GM19468 (cell line): ENCODE measurements around the gene SGCD.

Experiments
- ATAC-seq: cut with Tn5 transposase; IDR thresholded peaks from one replicate; pipeline ENCODE4 v1.9.1; 2021; ENCODE audit warnings: mild to moderate bottlenecking, moderate library complexity, moderate number of reproducible peaks; ENCODE audit not compliant: unreplicated experiment; ENCODE audit errors: extremely low read depth

The SGCD gene

DNA sequence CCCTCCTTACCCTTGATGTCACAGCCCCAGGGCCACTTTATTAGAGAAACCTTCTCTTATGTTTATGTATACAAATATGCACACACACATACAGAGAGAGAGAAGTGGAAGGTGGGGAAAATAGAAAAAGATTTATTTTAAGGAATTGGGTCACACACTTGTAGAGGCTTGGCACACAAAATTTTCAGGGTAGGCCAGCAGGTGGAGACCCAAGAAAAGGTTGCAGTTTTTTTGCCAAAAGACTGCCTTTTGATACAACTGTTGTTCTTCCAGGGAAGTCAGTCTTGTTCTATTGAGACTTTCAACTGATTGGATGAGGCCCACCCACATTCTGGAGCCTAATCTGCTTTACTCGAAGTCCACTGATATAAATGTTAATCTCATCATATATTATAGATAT, 392.0 kb downstream of the SGCD start:
- no peak for ATAC-seq

DNA sequence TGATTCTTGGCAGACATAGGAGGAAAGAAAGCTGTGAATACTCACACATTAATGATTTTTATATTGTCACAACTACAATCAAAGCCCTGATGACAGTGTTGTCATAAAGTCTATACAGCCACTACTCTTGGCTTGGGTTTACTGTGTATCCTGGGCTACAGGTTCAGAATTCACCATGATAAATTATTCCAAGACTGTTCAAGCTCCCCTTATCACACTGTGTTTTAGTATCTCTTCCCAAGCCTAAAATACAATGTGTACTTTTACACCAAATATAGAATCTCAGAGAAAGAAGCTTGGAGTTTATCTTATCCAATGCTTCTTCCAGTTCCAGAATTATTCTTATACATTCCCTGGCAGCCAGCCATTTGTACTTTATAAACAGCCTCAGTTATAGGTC, 395.4 kb downstream of the SGCD start:
- ATAC-seq: no peak

DNA sequence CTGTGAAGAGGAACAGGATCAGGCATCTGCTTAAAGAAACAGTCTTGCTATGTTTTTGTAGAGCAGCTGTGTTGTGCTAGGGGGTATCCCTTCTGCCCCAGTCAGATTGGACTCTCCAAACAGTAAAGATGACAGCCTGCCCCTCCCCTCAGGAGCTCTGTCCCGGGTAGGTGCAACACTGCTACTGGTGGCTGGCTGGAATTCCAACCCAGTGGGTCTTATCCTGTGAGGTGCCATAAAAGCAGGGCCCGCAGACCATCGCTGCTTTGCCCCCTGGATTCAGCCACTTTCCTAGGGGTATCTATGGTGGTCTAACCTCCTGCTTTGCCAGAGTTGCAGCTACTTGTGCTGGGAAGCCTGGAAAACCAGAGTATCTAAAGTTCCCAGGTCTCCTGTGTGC, 408.5 kb downstream of the SGCD start:
- no peak for ATAC-seq

DNA sequence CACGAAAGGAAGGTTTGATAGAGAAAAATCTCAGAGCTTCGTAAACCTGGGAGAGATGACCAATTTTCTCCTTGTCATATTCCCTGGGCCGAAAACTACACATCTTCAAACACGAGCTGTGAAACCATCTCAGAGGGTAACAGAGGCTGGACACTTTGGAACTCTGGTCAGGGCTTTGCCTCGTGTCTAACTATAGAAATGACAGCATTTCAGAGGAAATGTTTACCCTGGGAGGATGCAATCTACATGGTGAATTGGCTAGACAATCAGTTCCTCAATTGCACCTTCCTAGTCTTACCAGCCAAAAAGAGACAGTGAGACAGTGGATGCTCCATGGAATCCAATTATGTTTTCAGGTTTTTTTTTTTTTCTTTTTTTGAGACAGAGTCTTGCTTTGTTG, 414.6 kb downstream of the SGCD start:
- no peak for ATAC-seq

DNA sequence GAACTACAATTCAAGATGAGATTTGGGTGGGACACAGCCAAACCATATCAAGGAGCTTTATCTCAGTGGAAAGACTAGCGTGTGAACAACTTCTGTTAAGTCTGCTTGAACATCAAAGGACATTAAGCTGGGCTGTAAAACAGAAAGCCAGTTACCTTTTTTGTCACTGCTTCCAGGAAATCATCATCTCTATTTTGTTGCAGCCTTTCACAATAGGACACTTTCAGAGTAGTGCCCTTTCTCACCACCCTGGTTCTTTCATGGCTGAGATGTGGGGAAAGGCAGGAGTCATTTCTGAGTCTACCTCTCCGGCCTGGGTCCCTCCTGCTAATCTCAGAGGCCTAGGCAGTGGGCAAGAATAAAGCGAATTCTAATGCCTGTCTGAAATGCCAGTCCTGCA, 426.9 kb downstream of the SGCD start:
- no peak for ATAC-seq

DNA sequence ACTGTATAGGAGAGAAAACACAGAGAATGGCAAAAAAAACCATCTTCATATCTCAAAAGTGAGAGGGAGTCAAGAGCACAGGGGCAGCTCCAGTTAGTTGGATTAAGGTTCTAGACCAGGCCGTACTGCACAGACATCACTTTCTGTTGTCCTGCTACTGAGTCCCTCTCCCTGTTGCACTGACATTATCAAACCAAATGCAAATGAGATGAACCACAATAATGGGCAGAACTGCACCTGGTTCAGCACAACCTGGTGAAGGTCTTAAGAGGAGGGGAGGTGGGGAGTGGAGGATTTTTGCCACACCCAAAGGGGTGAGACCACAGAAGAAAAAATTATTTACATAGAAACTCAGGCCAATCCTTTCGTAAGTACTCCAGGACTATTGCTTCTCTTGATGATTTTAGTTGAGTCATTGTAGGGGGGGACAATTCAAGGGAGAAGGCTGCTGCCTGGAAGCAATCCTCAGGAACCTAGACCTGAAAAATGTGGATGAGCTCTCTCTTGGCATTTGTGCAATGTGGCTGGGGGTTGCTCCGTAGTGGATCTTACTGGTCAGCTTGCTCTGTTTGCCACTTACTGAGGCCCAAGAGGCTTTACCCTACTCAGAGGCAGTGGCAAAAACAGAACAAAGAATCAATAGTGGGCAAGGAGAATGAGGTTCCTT, 428.6 kb downstream of the SGCD start:
- no peak for ATAC-seq

DNA sequence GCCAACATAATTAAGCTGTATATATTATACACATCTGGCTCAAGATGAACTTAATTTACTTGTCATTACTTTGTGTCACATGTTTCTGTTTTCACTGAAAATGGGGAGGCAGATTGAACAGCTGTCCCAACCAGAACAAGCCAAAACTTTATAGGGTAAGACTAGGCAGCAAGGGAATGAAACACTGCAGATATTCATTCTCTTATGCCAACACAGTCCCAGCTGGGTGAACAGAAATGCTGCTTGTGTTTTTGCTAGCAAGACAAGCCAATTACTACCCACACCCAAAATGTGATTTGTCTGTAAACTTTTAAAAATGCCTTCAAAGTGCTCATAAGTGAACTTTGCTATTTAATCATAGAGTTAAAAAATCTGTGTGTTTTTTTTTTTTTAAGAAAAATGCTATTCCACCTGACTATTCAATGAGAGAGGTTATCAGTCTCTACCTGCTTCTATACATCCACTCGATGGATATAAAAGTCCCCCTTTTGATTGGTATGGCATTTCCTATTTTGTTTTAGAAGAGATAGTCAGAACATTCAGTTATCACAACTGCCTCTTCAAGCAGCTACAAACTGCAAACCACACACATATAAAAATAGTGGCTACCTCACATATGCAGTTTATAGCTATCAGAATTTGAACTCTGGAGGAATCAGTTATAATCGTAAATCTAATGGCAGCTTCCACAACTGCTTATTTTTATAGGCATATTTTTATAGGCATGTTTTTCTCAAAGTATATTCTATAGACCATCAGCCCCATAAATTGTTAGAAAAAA, 431.2 kb downstream of the SGCD start:
- ATAC-seq: no peak

DNA sequence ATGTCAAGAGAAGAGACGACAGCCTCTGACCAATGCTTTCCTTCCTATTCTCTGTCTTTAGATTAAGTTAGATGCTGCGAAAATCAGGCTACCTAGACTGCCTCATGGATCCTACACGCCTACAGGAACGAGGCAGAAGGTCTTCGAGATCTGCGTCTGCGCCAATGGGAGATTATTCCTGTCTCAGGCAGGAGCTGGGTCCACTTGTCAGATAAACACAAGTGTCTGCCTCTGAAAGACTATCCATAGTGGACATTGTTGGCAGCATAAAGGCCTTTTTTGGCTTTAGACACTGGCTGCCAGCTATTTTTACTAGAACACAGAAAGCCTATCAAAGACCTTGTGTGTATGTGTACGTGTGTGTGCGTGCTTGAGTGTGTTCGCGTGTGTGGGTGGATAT, 432.2 kb downstream of the SGCD start:
- no peak for ATAC-seq

DNA sequence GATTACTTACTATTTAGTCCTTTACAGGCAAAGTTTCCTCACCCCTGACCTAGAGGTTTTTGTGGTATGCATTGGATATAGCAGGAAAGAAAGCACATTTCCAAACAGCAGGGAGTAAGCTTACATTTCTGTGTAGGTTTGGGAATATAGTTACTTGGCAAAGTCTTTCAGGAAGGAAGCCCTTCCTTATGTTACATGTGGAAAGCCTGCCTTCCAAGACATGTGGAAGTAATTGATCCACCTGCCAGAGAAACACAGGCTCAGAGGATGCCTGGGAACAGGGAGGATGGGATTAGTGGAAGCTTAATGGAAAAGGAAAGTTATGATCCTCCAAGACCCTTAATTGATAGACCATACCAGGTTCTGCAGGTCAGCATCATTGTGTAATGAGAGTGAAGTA, 435.8 kb downstream of the SGCD start:
- ATAC-seq: no peak

DNA sequence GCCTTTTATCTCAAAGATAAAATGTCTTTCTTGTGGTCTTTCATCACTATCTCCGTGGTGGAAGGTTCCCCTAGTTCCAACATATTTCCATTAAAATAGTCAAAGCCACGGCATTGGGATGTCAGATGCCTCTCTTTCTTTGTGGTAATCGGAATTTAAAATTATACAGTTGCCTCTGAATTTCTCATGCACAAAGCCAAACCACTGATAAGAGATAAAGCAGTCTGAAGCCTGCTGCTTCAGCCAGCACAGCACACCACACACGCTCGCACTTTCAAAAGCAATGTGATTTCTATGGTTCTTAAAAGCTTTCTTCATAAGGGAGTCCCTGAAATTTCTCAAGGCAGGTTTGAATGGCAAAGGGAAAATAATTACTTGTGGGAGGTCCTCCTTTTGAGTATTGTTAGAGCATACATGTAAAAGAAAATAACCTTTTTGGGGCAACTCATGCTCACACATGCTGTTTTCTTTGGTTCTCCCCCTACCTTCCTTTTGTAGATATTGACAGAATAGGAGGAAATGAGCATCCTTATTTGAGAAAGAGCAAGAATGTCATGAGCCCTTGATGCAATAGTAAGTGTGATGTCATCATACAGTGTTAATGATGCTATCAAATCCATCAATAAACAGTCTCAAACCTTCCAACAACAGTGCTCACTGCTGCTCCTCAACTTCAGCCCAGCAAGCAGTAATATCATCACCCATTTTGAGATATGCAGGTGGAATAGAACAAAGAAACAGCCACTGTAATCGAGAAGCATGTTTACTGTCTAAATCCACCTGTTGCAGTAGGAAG, 437.4 kb downstream of the SGCD start:
- ATAC-seq: no peak

DNA sequence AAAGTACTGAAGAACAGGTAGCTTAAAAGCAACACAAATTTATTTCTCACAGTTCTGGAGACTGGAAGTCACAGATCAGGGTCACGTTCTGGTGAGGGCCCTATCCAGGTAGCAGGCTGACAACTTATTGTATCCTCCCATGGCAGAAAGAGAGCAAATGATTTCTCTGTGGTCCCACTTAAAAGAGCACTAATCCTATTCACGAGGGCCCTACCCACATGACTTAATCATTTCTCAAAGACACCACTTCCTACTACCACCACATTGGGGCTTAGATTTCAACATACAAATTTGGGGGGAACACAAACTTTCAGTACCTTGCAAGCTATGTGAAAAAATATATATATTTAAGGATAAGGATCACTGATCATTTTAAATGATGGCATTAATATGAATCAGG, 447.3 kb downstream of the SGCD start:
- ATAC-seq: no peak

DNA sequence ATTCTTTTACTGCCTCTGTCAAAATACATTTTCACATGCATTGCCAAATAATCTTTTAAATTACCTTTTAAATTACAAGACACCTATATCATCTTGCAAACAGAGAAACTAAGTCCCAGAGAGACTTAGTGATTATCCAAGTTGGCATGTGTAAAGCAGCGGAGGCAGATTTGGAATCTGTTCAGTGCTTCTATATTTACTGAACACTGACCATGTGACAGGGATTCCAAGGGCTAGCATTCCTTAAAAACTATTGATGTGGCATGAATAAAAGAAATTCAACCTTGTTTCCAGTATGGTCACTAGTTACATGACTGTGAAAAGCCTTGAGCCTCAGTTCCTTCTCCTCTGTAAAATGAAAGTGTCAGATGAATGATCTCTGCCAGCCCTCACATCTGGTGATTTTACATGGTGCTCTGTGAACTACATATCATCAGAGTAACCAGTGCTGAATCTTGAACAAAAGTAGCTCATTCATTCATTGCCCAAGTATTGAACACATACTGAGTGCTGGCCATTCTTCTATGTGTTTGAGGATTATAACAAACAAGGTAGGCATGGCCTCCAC, 451.3 kb downstream of the SGCD start:
- ATAC-seq: no peak

DNA sequence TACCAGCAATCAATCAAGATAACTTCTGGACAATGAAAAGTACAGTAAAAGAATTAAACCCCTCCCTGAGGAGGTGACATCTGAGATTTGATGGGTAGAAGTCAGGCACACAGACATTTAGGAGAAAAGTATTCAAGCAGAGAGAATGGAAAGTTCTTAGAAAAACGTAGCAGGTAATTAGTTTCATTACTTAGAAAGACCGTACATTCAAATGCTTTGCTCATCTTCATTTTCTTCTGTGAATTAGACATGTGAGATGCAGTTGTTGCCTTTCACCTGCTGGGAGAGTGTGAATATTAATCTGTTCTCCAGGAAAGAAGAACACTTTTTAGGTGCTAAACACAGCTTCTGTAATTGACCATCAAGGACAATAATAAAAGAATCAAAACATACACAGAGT, 451.8 kb downstream of the SGCD start:
- no peak for ATAC-seq

DNA sequence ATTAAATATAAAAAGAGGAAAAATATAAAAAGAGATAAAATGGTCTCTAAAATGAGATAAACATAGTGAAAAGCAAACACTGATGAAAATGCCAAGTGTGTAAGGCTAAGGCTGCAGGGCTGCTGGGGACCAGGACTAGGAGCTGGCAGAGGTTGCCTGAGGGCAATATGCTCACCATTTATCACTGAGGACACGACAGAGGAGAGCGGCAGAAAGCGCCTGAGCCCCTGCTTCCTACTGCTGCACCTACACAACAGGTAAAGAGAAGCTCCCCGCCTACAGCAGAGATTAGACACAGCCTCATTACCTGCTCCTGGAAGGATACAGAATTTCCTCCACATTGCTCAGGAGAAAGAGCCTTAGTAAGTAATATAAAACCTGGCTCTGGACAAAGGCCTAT, 452.5 kb downstream of the SGCD start:
- no peak for ATAC-seq

DNA sequence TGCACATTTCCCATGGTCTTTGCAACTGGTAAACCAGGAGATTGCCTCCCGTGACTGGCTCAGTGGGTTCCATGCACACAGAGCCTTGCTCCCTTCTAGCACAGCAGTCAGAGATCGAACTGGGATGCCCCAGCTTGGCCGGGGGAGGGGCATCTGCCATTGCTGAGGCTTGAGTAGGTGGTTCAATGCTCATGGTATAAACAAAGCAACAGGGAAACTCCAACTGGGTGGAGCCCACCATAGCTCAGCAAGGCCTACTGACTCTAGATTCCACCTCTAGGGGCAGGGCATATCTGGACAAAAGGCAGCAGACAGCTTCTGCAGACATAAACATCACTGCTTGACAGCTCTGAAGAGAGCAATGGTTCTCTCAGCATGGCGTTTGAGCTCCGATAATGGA, 456.1 kb downstream of the SGCD start:
- ATAC-seq: no peak

DNA sequence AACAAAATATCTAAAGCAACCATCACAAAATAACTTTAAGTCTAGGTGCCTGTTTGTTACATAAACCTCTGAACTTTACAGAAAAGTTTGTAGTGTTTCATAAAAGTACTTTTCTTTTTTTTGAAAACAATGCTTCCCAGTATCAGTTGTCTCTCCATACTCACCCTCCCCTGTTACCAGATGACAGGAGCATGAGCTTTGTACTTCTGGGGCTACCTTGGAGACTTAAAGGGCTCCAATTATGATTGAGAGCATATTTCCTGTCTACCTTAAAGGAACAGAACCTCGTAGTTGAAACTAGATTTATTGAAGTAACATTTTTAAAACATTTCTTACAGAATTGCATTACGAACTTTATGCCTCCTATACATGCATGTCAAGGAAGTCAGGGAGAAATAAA, 467.7 kb downstream of the SGCD start:
- ATAC-seq: no peak

DNA sequence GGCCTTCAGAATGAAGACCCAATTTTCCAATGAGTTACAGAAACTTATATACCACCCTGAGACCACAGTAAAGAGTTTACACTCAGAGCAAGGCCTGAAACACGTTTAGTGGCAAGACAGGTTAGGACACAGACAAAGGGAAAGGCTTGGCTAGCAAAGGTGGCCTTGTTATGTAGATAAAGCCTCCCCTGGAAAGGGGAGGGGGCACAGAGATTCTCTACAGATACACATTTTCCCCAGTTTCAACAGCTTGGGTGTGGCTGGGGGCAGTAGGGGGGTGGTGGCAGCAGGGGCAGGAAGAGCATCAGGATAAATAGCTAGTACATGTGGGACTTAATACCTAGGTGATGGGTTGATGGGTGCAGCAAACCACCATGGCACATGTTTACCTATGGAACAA, 471.2 kb downstream of the SGCD start:
- ATAC-seq: no peak

DNA sequence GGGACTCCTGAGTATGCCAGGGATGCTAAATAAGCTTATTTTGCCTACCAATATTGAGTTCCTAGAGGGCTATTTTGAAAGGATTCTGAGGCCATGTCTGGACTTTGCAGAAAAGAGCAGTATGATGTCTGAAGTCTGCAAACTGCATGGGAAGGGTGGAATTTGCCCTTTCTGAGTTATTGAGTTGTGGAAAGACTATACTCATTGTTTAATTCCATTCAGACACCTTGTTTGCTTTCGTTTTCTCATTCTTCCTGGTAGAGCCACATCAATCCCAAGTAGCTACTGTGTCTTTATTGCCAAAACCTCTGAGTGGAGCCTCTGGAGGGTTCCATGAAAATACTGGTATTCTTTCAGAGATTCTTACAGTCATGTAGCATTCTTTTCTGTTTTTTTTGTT, 472.2 kb downstream of the SGCD start:
- no peak for ATAC-seq

DNA sequence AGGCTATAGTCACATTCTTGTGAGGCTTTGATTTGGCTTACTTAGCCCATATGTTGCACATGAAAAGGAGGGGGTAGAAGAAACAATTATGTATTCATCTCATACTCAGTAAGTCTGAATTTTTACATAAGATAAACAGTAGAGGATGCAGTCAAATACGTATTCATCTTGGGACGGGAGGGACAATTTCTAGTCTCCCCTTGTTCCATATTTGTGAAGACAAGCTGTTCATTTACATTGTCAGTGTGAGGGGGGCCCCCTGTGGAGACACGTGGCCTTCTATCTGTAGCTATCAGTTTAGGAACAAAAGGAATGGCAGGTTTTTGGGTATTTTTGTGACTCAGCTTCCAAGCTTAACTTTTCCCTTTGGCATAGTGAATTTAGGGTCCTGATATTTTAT, 474.0 kb downstream of the SGCD start:
- ATAC-seq: no peak

DNA sequence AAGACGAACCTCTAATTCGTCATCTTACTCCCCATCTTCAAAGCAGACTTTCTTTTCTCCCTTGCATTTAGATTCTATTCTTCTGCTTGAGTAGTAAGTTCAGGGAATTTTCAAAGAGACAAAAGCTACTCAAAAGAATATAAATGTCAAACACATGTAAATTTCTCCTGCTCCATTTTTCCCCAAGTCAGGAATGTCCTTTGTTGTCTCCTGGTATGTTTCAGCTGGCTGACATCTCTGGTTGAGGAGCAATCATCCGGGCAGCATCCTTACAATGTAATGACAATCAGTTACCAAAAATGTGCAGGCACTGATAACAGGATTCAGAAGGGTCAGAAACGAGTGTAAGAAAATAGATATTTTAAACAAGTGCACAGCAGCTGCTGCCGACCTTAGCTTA, 475.5 kb downstream of the SGCD start:
- ATAC-seq: no peak

DNA sequence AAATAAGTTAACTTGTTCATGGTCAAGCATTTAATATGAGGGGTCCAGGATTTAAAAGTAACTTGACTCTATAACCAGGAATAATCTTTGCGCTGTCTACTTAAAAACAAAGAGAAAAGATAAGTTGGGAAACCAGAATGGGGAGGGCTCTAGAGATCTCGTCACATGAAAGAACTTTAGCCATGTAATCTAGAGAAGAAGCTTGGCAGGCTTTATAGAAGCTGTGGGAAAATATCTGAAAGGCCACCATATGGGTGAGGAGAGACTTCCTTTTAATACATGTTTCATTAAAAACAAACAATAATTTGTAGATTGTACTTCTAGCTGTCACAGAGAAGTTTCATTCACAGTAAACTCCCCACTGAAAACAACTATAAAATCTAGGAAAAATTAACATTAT, 476.4 kb downstream of the SGCD start:
- ATAC-seq: no peak
